Smooth muscle cell of the coronary artery (primary cell): ENCODE results near the gene BEX1. TPM values are rescaled to one million over a fixed set of nuclear protein-coding genes. Genes with fewer than 3 reads are reported as not detected.

Experiments
- total RNA-seq: library from RNA; depleted of rRNA; stranded (reverse); fragments of >200 nt; gene quantifications from 2 replicates; pipeline ENCODE4 v1.2.3, GENCODE V29; 2014; ENCODE audit warnings: low replicate concordance

The BEX1 gene
- total RNA-seq = 0.47 and 16.2 TPM in 2 replicates

DNA sequence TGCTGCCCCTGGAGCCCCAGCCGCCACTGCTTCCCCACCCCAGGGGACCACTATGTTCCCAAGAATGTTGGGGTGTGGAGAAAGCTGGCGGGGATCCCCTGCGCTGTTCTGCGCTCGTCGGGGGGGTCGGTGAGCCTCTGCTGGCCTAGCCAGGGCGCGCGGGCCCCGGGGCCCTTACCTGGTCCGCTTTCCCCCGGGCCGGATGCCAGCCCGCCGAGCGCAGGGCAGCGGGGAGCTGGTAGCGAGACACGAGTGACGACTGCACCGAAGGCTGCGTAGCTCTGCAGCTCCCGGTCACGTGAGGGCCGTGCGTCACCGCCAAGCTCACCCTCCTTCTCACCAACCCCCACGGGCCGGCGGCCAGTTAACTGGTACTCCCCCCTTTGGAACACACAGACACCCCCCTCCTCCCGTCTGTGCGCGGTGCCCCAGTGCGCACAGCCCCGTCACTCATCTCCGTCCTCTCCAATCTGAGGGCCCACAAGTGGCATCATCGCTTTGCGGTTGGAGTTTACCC lies at the start of gene BEX1:
Gene BEX1 (minus strand): TSS at position 254 of the 517 bp plus-strand sequence. CDS start 897 bp downstream, outside the sequence.

DNA sequence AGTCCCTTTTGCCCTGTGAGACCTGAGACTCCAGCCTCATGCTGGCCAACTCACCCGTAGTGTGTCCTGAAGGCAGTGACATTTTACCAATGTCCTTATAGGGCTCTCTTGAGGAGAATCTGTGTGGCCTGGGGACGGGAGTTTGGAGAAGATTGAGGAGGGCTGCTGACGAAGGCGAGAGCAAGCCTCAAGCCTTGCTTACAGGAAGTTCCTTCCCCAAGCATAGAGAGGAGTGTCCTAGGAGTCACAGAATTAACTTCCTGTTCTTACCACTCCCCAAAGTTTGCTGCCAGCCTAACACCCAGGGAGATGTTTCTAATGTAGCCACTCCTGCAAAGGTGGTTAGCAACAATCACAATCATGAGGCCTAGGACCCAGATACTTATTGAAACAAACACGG lies 29.0 kb upstream of the BEX1 start, which contains the start of gene NXF3:
Gene NXF3 (minus strand): TSS at position 202 of the 400 bp plus-strand sequence. CDS start 120 bp downstream, at position 82.

Other genes with a start within 250 kb of the BEX1 start
- gene RAB40AL, start 126.9 kb downstream of the BEX1 start, total RNA-seq = 0.08 and 0.82 TPM in 2 replicates
- 0.23 TPM in 1 of 2 replicates, not detected in the other for gene NXF3, start 29.0 kb upstream of the BEX1 start, total RNA-seq
- gene BEX4, start 150.9 kb upstream of the BEX1 start, total RNA-seq = 4.1 and 19.4 TPM in 2 replicates
- gene TCEAL8, start 191.0 kb upstream of the BEX1 start, total RNA-seq = 49.6 and 107 TPM in 2 replicates
- gene TCEAL5, start 212.6 kb upstream of the BEX1 start, total RNA-seq = not detected in 2 replicates
- 0.23 and 2.3 TPM in 2 replicates for gene BEX2, start 246.8 kb upstream of the BEX1 start, total RNA-seq